ENCODE measurements around the gene SRC. TPM values are rescaled to one million over a fixed set of nuclear protein-coding genes. Genes with fewer than 3 reads are reported as not detected.
"Not testable (repeated sequence)": the region's sequence is repeated elsewhere in the genome, so short reads cannot be mapped to it uniquely, and the experiment has no call there.

Gene SRC
- total RNA-seq, 5 donors from 2014 or later (not counting 1 experiment from before 2014, with no cell fraction given): 1.4 to 4.5 (median 2.0) TPM

- H3K4me3 Mint-ChIP-seq: no peak overlapping the region
- Histone ChIP-seq H3K4me1 (ENCODE audit: control insufficient read depth in 1 of 2, extremely low read depth in 1 of 2, insufficient read depth in 2 of 2, low read length in 2 of 2) (no peaks in the 10 kb centered on the region), H3K9me3 (no peaks in the 10 kb centered on the region), H3K36me3 (ENCODE audit: control insufficient read depth in 2 of 2, extremely low read depth in 1 of 2, insufficient read depth in 1 of 2, low read length in 1 of 2) (no peaks in the 10 kb centered on the region), H3K27ac (ENCODE audit: low read length) (no peak overlapping the region), H3K27me3 (replicated peaks in 1 of 2; ENCODE audit: control insufficient read depth in 2 of 2, extremely low read depth in 1 of 2, insufficient read depth in 2 of 2, low read length in 1 of 2) (no peaks in the 10 kb centered on the region), H3K4me3 (ENCODE audit: control insufficient read depth in 1 of 2, extremely low read depth in 1 of 2, low read length in 1 of 2) (no peak overlapping the region)
- ATAC-seq (replicated peaks in 1 of 4) (no peak), DNase-seq (no peak)
- no peak overlapping the region for H3K27ac Mint-ChIP-seq
- no CpG with 5 or more reads among the region's 2 CpGs for WGBS (ENCODE audit: insufficient coverage)
- ChIA-PET POLR2A (no interaction called here), CTCF (interaction anchor here in 1 of 2 donors (0.6 to 0.7 kb wide), 2 partner anchors 34 to 168 kb away, joined by 4 to 6 read pairs; no protein-coding TSS in a partner anchor)
- no peaks in the 10 kb centered on the region for H3K9me3 Mint-ChIP-seq
- H3K27me3 Mint-ChIP-seq: no peaks in the 10 kb centered on the region
- H3K36me3 Mint-ChIP-seq: peaks cover 5% of the 10 kb centered on the region
- no peaks in the 10 kb centered on the region for H3K4me1 Mint-ChIP-seq
These were observed 20.8 kb downstream of the SRC start for GRCh38 chr20:37366743-37367142.

- no peak for DNase-seq
- WGBS (ENCODE audit: insufficient coverage): 83% methylated on average over 2 of the region's 8 CpGs
- Mint-ChIP-seq H3K4me1 (no peaks in the 10 kb centered on the region), H3K4me3 (no peak overlapping the region), H3K36me3 (peaks cover 5% of the 10 kb centered on the region), H3K9me3 (no peaks in the 10 kb centered on the region), H3K27ac (no peak overlapping the region), H3K27me3 (no peaks in the 10 kb centered on the region)
- CTCF ChIA-PET: no interaction called here
- Histone ChIP-seq H3K4me3 (ENCODE audit: control insufficient read depth in 1 of 2, extremely low read depth in 1 of 2, low read length in 1 of 2) (no peak overlapping the region), H3K27ac (ENCODE audit: low read length) (no peak overlapping the region), H3K27me3 (replicated peaks in 1 of 2; ENCODE audit: control insufficient read depth in 2 of 2, extremely low read depth in 1 of 2, insufficient read depth in 2 of 2, low read length in 1 of 2) (no peaks in the 10 kb centered on the region), H3K4me1 (ENCODE audit: control insufficient read depth in 1 of 2, extremely low read depth in 1 of 2, insufficient read depth in 2 of 2, low read length in 2 of 2) (no peaks in the 10 kb centered on the region), H3K36me3 (ENCODE audit: control insufficient read depth in 2 of 2, extremely low read depth in 1 of 2, insufficient read depth in 1 of 2, low read length in 1 of 2) (no peaks in the 10 kb centered on the region), H3K9me3 (no peaks in the 10 kb centered on the region)
- ATAC-seq (replicated peaks in 1 of 4): no peak
- POLR2A ChIA-PET: no interaction called here
These were observed 23.9 kb downstream of the SRC start for GRCh38 chr20:37369846-37370245.

- H3K36me3 ChIP-seq (ENCODE audit: control insufficient read depth in 2 of 2, extremely low read depth in 1 of 2, insufficient read depth in 1 of 2, low read length in 1 of 2); H3K9me3 ChIP-seq; H3K9me3 Mint-ChIP-seq; H3K36me3 Mint-ChIP-seq; H3K27ac ChIP-seq (ENCODE audit: low read length); H3K27me3 ChIP-seq (replicated peaks in 1 of 2; ENCODE audit: control insufficient read depth in 2 of 2, extremely low read depth in 1 of 2, insufficient read depth in 2 of 2, low read length in 1 of 2); POLR2A ChIA-PET; H3K4me3 Mint-ChIP-seq; H3K27me3 Mint-ChIP-seq; ATAC-seq (replicated peaks in 1 of 4); H3K4me3 ChIP-seq (ENCODE audit: control insufficient read depth in 1 of 2, extremely low read depth in 1 of 2, low read length in 1 of 2); H3K4me1 Mint-ChIP-seq; H3K4me1 ChIP-seq (ENCODE audit: control insufficient read depth in 1 of 2, extremely low read depth in 1 of 2, insufficient read depth in 2 of 2, low read length in 2 of 2); DNase-seq; H3K27ac Mint-ChIP-seq: not testable (repeated sequence)
- 80% methylated on average over 3 of the region's 9 CpGs for WGBS (ENCODE audit: insufficient coverage)
- CTCF ChIA-PET: interaction anchor here in 1 of 2 donors (0.6 kb wide), 1 partner anchor 106 kb away, joined by 3 read pairs; no protein-coding TSS in a partner anchor
These were observed 25.9 kb downstream of the SRC start for GRCh38 chr20:37371845-37372244.

GRCh38 chr20:37372441-37372840, 26.5 kb downstream of the SRC start:
- Mint-ChIP-seq H3K36me3 (no peaks in the 10 kb centered on the region), H3K4me1 (peaks cover 0 to 5% (median 4%) of the 10 kb centered on the region in 3 donors), H3K27ac (no peak overlapping the region), H3K9me3 (no peaks in the 10 kb centered on the region), H3K27me3 (no peaks in the 10 kb centered on the region), H3K4me3 (no peak overlapping the region)
- ChIA-PET POLR2A (no interaction called here), CTCF (no interaction called here)
- Histone ChIP-seq H3K4me1 (ENCODE audit: control insufficient read depth in 1 of 2, extremely low read depth in 1 of 2, insufficient read depth in 2 of 2, low read length in 2 of 2) (peaks cover 0 to 9% of the 10 kb centered on the region in 2 experiments), H3K27ac (ENCODE audit: low read length) (no peak overlapping the region), H3K36me3 (ENCODE audit: control insufficient read depth in 2 of 2, extremely low read depth in 1 of 2, insufficient read depth in 1 of 2, low read length in 1 of 2) (no peaks in the 10 kb centered on the region), H3K27me3 (replicated peaks in 1 of 2; ENCODE audit: control insufficient read depth in 2 of 2, extremely low read depth in 1 of 2, insufficient read depth in 2 of 2, low read length in 1 of 2) (no peaks in the 10 kb centered on the region), H3K9me3 (no peaks in the 10 kb centered on the region), H3K4me3 (ENCODE audit: control insufficient read depth in 1 of 2, extremely low read depth in 1 of 2, low read length in 1 of 2) (no peak overlapping the region)
- ATAC-seq (replicated peaks in 1 of 4) (no peak), DNase-seq (no peak)
- no CpG with 5 or more reads among the region's 3 CpGs for WGBS (ENCODE audit: insufficient coverage)

DNA sequence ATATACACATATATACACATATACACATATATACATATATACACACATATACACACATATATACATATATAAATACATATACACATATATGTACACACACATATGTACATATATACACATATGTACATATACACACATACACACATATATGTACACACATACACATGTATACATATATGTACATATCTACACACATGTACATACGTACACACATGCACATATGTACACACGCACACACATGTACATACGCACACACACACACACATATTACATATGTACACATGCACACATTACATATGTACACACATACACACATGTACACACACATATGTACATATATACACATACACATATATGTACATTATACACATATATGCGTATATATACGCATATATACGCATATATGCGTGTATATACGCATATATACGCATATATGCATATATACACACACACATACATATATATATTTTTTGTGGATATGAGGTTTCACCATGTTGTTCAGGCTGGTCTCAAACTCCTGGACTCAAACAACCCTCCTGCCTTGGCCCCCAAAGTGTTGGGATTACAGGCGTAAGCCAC, 27.2 kb downstream of the SRC start:
- Histone ChIP-seq H3K4me3 (ENCODE audit: control insufficient read depth in 1 of 2, extremely low read depth in 1 of 2, low read length in 1 of 2) (no peak overlapping the region), H3K27me3 (replicated peaks in 1 of 2; ENCODE audit: control insufficient read depth in 2 of 2, extremely low read depth in 1 of 2, insufficient read depth in 2 of 2, low read length in 1 of 2) (no peaks in the 10 kb centered on the region), H3K4me1 (ENCODE audit: control insufficient read depth in 1 of 2, extremely low read depth in 1 of 2, insufficient read depth in 2 of 2, low read length in 2 of 2) (peaks cover 0 to 11% of the 10 kb centered on the region in 2 experiments), H3K9me3 (no peaks in the 10 kb centered on the region), H3K27ac (ENCODE audit: low read length) (no peak overlapping the region), H3K36me3 (ENCODE audit: control insufficient read depth in 2 of 2, extremely low read depth in 1 of 2, insufficient read depth in 1 of 2, low read length in 1 of 2) (no peaks in the 10 kb centered on the region)
- ATAC-seq (replicated peaks in 1 of 4): no peak
- Mint-ChIP-seq H3K27ac (no peak overlapping the region), H3K4me1 (peaks cover 0 to 6% (median 5%) of the 10 kb centered on the region in 3 donors), H3K36me3 (no peaks in the 10 kb centered on the region), H3K27me3 (no peaks in the 10 kb centered on the region), H3K4me3 (no peak overlapping the region), H3K9me3 (no peaks in the 10 kb centered on the region)
- no peak for DNase-seq
- CTCF ChIA-PET: no interaction called here
- POLR2A ChIA-PET: no interaction called here
- 91% methylated on average over 3 of the region's 10 CpGs for WGBS (ENCODE audit: insufficient coverage)

DNA sequence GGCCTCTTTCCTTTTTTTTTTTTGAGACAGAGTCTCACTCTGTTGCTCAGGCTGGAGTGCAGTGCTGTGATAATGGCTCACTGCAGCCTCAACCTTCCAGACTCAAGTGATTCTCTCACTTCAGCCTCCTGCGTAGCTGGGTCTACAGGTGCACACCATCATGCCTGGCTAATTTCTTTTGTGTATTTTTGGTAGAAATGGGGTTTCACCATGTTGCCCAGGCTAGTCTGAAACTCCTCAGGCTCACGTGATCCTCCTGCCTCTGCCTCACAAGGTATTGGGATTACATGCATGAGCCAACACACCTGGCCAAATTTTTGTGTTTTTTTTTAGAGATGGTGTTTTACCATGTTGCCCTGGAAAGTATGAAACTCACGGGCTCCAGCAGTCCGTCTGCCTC, 29.3 kb downstream of the SRC start:
- no peak for DNase-seq
- no peaks in the 10 kb centered on the region for H3K27me3 Mint-ChIP-seq
- H3K4me1 ChIP-seq (ENCODE audit: control insufficient read depth in 1 of 2, extremely low read depth in 1 of 2, insufficient read depth in 2 of 2, low read length in 2 of 2): peaks cover 0 to 11% of the 10 kb centered on the region in 2 experiments
- CTCF ChIA-PET: no interaction called here
- no peak overlapping the region for H3K27ac ChIP-seq (ENCODE audit: low read length)
- H3K4me3 Mint-ChIP-seq: no peak overlapping the region
- no peak overlapping the region for H3K27ac Mint-ChIP-seq
- WGBS (ENCODE audit: insufficient coverage): no CpG with 5 or more reads among the region's 4 CpGs
- no peak for ATAC-seq (replicated peaks in 1 of 4)
- POLR2A ChIA-PET: no interaction called here
- no peaks in the 10 kb centered on the region for H3K9me3 ChIP-seq
- peaks cover 0 to 6% (median 5%) of the 10 kb centered on the region in 3 donors for H3K4me1 Mint-ChIP-seq
- no peaks in the 10 kb centered on the region for H3K9me3 Mint-ChIP-seq
- H3K36me3 ChIP-seq (ENCODE audit: control insufficient read depth in 2 of 2, extremely low read depth in 1 of 2, insufficient read depth in 1 of 2, low read length in 1 of 2): no peaks in the 10 kb centered on the region
- H3K36me3 Mint-ChIP-seq: no peaks in the 10 kb centered on the region
- no peaks in the 10 kb centered on the region for H3K27me3 ChIP-seq (replicated peaks in 1 of 2; ENCODE audit: control insufficient read depth in 2 of 2, extremely low read depth in 1 of 2, insufficient read depth in 2 of 2, low read length in 1 of 2)
- H3K4me3 ChIP-seq (ENCODE audit: control insufficient read depth in 1 of 2, extremely low read depth in 1 of 2, low read length in 1 of 2): no peak overlapping the region

DNA sequence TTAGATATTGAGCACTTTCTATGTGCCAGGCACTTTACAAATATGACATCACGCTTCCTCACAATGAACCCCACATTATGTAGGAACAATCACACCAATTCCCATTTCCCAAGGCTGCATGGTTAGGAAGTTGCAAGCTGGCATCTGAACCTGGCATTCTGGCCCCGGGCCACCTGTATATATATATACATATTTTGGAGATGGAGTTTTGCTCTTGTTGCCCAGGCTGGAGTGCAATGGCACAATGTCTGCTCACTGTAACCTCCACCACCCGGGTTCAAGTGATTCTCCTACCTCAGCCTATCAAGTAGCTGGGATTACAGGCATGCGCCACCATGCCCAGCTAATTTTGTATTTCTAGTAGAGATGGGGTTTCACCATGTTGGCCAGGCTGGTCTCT, 30.4 kb downstream of the SRC start:
- Mint-ChIP-seq H3K27ac (no peak overlapping the region), H3K36me3 (no peaks in the 10 kb centered on the region), H3K27me3 (no peaks in the 10 kb centered on the region), H3K9me3 (no peaks in the 10 kb centered on the region), H3K4me3 (no peak overlapping the region), H3K4me1 (peaks cover 0 to 6% (median 5%) of the 10 kb centered on the region in 3 donors)
- ChIA-PET CTCF (no interaction called here), POLR2A (no interaction called here)
- DNase-seq: no peak
- ATAC-seq (replicated peaks in 1 of 4): no peak
- peaks cover 0 to 11% of the 10 kb centered on the region in 2 experiments for H3K4me1 ChIP-seq (ENCODE audit: control insufficient read depth in 1 of 2, extremely low read depth in 1 of 2, insufficient read depth in 2 of 2, low read length in 2 of 2)
- H3K36me3 ChIP-seq (ENCODE audit: control insufficient read depth in 2 of 2, extremely low read depth in 1 of 2, insufficient read depth in 1 of 2, low read length in 1 of 2): no peaks in the 10 kb centered on the region
- H3K27me3 ChIP-seq (replicated peaks in 1 of 2; ENCODE audit: control insufficient read depth in 2 of 2, extremely low read depth in 1 of 2, insufficient read depth in 2 of 2, low read length in 1 of 2): no peaks in the 10 kb centered on the region
- WGBS (ENCODE audit: insufficient coverage): no CpG with 5 or more reads among the region's 4 CpGs
- H3K4me3 ChIP-seq (ENCODE audit: control insufficient read depth in 1 of 2, extremely low read depth in 1 of 2, low read length in 1 of 2): no peak overlapping the region
- no peaks in the 10 kb centered on the region for H3K9me3 ChIP-seq
- no peak overlapping the region for H3K27ac ChIP-seq (ENCODE audit: low read length)
